ENCODE results near the gene NOX3. TPM values are rescaled to one million over a fixed set of nuclear protein-coding genes. Genes with fewer than 3 reads are reported as not detected.
"Not testable (repeated sequence)": the region's sequence is repeated elsewhere in the genome, so short reads cannot be mapped to it uniquely, and the experiment has no call there.

The NOX3 gene
- polyA plus RNA-seq, 3 donors from 2014 or later: not detected

DNA sequence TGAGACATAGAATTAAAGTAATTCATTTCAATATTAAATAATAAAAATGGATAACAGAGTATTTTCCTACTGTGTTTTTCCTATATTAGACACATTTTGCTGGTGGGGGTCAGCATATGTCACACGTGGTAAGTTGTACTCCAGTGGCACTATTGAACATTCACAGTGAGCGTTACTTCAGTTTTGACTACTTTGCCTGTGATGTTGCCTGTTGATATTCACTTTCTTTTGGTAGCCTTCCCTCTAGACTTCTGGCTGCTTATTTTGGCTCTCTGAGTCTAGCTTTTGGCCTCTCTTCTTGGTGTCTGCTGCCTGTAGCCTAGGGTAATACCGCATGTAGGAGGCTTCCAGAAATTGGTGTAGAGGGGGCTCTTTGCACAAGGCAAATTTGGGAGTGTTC is 76.9 kb downstream of the NOX3 start:
- peaks cover 0 to 3% (median 0%) of the 10 kb centered on the region in 3 donors for H3K27me3 Mint-ChIP-seq (ENCODE audit: low read depth in 3 of 3)
- no peaks in the 10 kb centered on the region for H3K9me3 Mint-ChIP-seq
- no peak for DNase-seq
- no peaks in the 10 kb centered on the region for H3K4me1 Mint-ChIP-seq
- no peak overlapping the region for H3K4me3 Mint-ChIP-seq
- peaks cover 0 to 3% (median 0%) of the 10 kb centered on the region in 3 donors for H3K36me3 Mint-ChIP-seq
- no peak overlapping the region for H3K27ac Mint-ChIP-seq

DNA sequence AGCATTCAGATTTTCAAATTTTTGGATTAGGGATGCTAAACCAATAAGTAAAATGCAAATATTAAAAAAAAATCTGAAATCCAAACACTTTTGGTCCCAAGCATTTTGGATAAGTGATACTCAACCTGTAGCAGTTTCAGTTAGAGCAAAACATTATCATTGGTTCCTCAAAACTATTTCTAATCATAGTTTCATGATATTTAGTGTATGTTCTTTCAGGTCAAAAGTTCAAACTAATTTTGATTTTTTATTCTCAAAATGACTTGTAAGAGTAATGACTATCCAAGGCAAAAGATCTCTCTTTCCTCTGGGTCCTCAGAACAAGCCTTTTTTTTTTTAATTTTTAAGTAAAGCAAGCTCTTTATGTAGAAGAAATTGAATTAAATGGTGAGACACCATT is 77.4 kb downstream of the NOX3 start:
- peaks cover 0 to 3% (median 0%) of the 10 kb centered on the region in 3 donors for H3K36me3 Mint-ChIP-seq
- peaks cover 0 to 3% (median 0%) of the 10 kb centered on the region in 3 donors for H3K27me3 Mint-ChIP-seq (ENCODE audit: low read depth in 3 of 3)
- H3K27ac Mint-ChIP-seq: no peak overlapping the region
- DNase-seq: no peak
- H3K4me1 Mint-ChIP-seq: no peaks in the 10 kb centered on the region
- H3K4me3 Mint-ChIP-seq: no peak overlapping the region
- H3K9me3 Mint-ChIP-seq: no peaks in the 10 kb centered on the region

DNA sequence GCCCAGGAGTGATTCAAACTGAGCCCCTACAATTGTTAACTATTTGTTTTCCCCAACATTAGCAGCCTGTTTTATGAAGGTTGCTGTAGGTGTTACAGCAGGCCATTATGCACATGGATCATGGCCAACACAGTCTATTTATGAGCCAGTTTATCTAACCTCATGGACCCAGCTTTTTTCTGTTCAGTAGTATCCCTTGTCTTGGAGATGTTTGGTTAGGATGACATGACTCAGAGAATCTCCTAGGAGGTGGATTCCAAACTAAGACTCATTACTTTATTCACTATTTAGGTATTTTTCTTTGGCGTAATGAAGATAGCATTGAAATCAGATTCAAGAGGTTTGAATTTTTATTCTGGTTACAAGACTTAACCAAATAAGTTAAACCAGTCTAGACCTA is 78.6 kb downstream of the NOX3 start:
- Mint-ChIP-seq H3K4me3 (no peak overlapping the region), H3K27ac (no peak overlapping the region), H3K9me3 (no peaks in the 10 kb centered on the region), H3K4me1 (no peaks in the 10 kb centered on the region), H3K36me3 (peaks cover 0 to 3% (median 0%) of the 10 kb centered on the region in 3 donors), H3K27me3 (ENCODE audit: low read depth in 3 of 3) (peaks cover 0 to 3% (median under 1%) of the 10 kb centered on the region in 3 donors)
- DNase-seq: no peak

DNA sequence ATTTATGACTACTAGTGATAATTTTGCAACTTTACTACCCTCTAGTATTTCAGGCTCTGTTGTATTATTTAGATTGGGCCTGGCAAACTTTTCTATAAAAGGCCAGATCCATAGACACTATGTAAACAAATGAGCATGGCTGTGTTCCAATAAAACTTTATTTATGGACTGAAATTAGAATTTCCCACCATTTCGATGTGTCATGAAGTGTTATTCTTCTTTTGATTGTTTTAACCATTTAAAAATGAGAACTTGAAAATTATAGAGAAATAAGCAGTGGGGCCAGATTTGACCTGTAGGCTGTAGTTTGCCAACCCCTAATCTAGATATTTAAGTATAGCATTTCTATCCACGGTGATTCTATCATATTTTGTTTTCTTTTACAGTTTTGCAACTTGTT is 79.8 kb downstream of the NOX3 start:
- H3K27me3 Mint-ChIP-seq (ENCODE audit: low read depth in 3 of 3): peaks cover 0 to 5% (median 1%) of the 10 kb centered on the region in 3 donors
- DNase-seq: no peak
- H3K36me3 Mint-ChIP-seq: peaks cover 0 to 6% (median 0%) of the 10 kb centered on the region in 3 donors
- H3K4me1 Mint-ChIP-seq: no peaks in the 10 kb centered on the region
- no peak overlapping the region for H3K4me3 Mint-ChIP-seq
- no peak overlapping the region for H3K27ac Mint-ChIP-seq
- H3K9me3 Mint-ChIP-seq: no peaks in the 10 kb centered on the region

DNA sequence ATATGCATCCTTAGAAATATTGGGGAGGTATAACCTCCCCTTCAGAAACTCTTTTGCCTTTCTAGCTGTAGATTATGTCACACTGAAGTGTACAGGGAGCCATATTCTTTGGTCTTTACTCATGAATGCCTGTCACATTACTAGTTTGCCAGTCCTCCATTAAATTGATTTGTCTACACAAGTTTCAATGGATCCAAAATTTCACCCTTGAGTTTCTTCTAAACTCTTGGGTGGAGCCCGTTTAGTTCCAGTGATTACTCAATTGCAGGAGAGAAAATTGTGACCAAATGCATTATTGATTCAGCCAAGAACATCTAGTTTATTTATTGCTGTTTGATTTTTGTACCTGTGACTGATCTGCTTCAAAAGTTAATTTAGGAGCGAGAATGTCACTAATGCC is 81.0 kb downstream of the NOX3 start:
- H3K9me3 Mint-ChIP-seq: no peaks in the 10 kb centered on the region
- peaks cover 0 to 6% (median 0%) of the 10 kb centered on the region in 3 donors for H3K36me3 Mint-ChIP-seq
- no peak overlapping the region for H3K27ac Mint-ChIP-seq
- H3K27me3 Mint-ChIP-seq (ENCODE audit: low read depth in 3 of 3): peaks cover 0 to 5% (median 0%) of the 10 kb centered on the region in 3 donors
- DNase-seq: no peak
- no peak overlapping the region for H3K4me3 Mint-ChIP-seq
- no peaks in the 10 kb centered on the region for H3K4me1 Mint-ChIP-seq

DNA sequence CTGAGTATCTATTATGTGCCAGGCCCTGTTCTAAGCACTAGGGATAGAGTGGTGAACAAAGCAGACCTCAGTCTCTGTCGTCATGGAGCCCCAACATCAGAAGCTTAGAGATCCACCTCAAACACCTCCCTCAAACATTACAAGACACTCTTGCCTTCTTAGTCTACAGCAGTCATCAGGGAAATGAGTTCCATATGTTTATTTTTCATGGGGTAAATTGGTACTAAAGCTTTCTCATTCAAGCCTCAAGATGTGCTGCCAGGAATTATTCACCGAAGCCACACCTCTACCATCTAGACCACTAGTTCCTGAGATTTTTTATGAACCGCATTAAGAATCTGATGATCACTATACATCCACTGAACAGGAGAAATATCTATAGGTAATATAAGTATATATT is 82.4 kb downstream of the NOX3 start:
- H3K27me3 Mint-ChIP-seq (ENCODE audit: low read depth in 3 of 3): peaks cover 0 to 6% (median 0%) of the 10 kb centered on the region in 3 donors
- DNase-seq: no peak
- no peak overlapping the region for H3K4me3 Mint-ChIP-seq
- no peaks in the 10 kb centered on the region for H3K4me1 Mint-ChIP-seq
- H3K27ac Mint-ChIP-seq: no peak overlapping the region
- H3K36me3 Mint-ChIP-seq: peaks cover 0 to 6% (median 0%) of the 10 kb centered on the region in 3 donors
- H3K9me3 Mint-ChIP-seq: no peaks in the 10 kb centered on the region

DNA sequence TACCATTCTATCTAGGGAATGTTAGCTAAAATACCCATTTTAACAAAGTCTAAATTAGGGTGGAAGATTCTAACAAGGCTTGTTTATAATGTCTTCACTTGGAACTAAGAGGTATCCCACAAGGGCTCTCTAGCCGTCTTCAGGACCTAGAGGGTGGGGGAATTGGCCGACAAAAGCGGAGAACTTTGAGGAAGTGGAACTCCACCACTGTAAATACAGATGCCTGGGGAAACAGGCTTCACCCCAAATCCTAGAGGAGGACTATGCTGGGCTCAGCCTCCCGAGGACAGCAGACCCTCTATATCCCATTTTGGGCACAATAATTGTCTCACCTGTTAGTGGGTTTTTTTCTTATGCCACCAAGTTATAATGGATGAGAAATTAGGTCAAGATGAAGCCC is 83.4 kb downstream of the NOX3 start:
- H3K27me3 Mint-ChIP-seq (ENCODE audit: low read depth in 3 of 3): peaks cover 0 to 6% (median 0%) of the 10 kb centered on the region in 3 donors

DNA sequence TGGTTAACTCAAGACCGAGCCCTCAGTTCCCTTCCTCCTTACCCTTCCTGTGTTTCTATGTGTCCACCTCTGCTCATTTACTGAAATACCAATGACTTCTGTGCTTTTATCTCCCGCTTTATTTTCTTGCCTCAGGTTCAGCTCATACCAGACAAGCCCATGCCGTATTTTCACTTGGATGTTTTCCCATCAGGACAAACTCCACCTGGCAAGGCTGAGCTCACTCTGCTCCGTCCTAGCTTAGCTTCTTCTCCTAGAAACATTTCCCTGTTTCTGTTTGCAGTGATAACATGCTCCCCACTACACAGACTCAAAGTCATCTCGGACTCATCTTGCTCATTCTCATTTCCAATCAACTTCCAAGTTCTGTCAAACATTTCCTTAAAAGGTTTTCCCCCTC is 84.4 kb downstream of the NOX3 start:
- no peak for DNase-seq
- no peak overlapping the region for H3K27ac Mint-ChIP-seq

More for the DNA sequence above, 83.4 kb downstream of the NOX3 start:
- no peak for DNase-seq
- Mint-ChIP-seq H3K36me3 (peaks cover 0 to 6% (median 0%) of the 10 kb centered on the region in 3 donors), H3K4me1 (no peaks in the 10 kb centered on the region), H3K4me3 (no peak overlapping the region), H3K9me3 (no peaks in the 10 kb centered on the region), H3K27ac (no peak overlapping the region)

DNA sequence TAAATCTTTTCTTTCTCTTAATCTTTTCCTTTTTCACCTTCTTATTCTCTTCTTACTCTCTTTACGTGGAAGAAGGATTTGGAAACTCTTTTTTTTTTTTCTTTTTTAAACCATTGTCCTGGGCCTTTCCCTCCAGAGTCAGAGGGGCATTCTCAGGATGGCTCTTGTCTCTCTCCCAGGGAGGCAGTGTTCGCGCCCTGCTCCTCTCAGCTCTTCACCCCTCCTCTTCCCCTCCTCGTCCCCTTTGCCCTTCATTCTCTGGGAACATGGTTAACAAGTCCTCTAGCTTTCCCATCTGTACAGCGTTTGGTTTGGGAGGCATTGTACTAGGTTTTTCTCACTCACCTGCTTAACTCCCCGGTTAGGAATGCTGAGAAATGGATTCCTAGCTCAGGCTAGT is 89.3 kb downstream of the NOX3 start:
- Mint-ChIP-seq H3K36me3 (peaks cover 0 to 2% (median 0%) of the 10 kb centered on the region in 3 donors), H3K4me1 (no peaks in the 10 kb centered on the region), H3K27ac (no peak overlapping the region), H3K27me3 (ENCODE audit: low read depth in 3 of 3) (peaks cover 0 to 6% (median 0%) of the 10 kb centered on the region in 3 donors), H3K9me3 (no peaks in the 10 kb centered on the region), H3K4me3 (no peak overlapping the region)
- no peak for DNase-seq

More for the DNA sequence above, 84.4 kb downstream of the NOX3 start:
- Mint-ChIP-seq H3K36me3 (peaks cover 0 to 6% (median 0%) of the 10 kb centered on the region in 3 donors), H3K4me1 (no peaks in the 10 kb centered on the region), H3K4me3 (no peak overlapping the region), H3K27me3 (ENCODE audit: low read depth in 3 of 3) (peaks cover 0 to 9% (median 0%) of the 10 kb centered on the region in 3 donors), H3K9me3 (no peaks in the 10 kb centered on the region)

DNA sequence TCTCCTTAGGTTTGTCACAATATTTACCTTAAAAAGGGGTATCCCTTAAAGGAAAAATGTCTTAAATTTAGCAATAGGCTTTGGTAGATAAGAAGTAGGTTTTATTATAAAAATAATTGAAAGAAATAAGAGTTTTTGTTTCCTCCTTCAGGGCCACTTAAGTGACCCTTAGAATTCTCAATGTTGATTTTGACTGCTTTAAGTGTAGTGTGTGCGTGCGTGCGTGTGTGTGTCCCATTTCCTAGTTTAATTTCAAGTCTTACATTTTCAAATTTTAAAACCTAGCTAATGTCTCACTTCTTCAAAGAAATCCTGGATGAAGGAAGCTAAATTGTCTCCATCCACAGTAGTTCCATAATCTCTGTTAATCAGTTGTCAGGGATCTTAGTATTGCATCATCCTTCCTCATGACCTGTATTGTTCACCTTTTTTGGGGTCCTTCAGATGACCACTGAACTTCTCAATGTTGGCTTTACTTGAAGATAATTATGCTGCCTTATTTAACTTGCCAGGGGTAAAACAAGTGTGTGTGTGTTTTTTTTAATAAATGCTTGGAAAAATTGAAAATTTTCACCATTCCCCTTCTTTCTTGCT is 90.7 kb downstream of the NOX3 start:
- H3K4me1 Mint-ChIP-seq: no peaks in the 10 kb centered on the region
- no peak for DNase-seq
- H3K27me3 Mint-ChIP-seq (ENCODE audit: low read depth in 3 of 3): peaks cover 0 to 4% (median 2%) of the 10 kb centered on the region in 3 donors
- H3K9me3 Mint-ChIP-seq: no peaks in the 10 kb centered on the region
- H3K4me3 Mint-ChIP-seq: no peak overlapping the region
- H3K36me3 Mint-ChIP-seq: no peaks in the 10 kb centered on the region
- H3K27ac Mint-ChIP-seq: no peak overlapping the region

DNA sequence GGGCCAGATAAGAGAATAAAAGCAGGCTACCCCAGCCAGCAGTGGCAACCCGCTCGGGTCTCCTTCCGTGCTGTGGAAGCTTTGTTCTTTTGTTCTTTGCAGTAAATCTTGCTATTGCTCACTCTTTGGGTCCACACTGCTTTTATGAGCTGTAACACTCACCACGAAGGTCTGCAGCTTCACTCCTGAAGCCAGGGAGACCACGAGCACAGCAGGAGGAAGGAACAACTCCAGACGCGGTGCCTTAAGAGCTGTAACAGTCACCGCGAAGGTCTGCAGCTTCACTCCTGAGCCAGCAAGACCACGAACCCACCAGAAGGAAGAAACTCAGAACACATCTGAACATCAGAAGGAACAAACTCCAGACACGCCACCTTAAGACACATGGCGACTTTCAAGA is 91.6 kb downstream of the NOX3 start:
- not testable (repeated sequence) for H3K4me3 Mint-ChIP-seq; H3K9me3 Mint-ChIP-seq; H3K27ac Mint-ChIP-seq; DNase-seq; H3K27me3 Mint-ChIP-seq (ENCODE audit: low read depth in 3 of 3); H3K4me1 Mint-ChIP-seq; H3K36me3 Mint-ChIP-seq

DNA sequence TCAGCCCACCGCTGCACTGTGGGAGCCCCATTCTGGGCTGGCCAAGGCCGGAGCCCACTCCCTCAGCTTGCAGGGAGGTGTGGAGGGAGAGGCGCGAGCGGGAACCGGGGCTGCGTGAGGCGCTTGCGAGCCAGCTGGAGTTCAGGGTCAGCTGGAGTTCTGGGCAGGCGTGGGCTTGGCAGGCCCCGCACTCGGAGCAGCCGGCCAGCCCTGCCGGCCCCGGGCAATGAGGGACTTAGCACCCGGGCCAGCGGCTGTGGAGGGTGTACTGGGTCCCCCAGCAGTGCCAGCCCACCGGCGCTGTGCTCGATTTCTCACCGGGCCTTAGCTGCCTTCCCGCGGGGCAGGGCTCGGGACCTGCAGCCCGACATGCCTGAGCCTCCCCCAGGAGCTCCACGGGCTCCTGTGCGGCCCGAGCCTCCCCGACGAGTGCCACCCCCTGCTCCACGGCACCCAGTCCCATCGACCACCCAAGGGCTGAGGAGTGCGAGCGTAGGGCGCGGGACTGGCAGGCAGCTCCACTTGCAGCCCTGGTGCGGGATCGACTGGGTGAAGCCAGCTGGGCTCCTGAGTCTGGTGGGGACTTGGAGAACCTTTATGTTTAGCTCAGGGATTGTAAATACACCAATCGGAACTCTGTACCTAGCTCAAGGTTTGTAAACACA is 92.5 kb downstream of the NOX3 start:
- not testable (repeated sequence) for DNase-seq; H3K27me3 Mint-ChIP-seq (ENCODE audit: low read depth in 3 of 3); H3K9me3 Mint-ChIP-seq; H3K4me3 Mint-ChIP-seq; H3K36me3 Mint-ChIP-seq; H3K27ac Mint-ChIP-seq; H3K4me1 Mint-ChIP-seq

DNA sequence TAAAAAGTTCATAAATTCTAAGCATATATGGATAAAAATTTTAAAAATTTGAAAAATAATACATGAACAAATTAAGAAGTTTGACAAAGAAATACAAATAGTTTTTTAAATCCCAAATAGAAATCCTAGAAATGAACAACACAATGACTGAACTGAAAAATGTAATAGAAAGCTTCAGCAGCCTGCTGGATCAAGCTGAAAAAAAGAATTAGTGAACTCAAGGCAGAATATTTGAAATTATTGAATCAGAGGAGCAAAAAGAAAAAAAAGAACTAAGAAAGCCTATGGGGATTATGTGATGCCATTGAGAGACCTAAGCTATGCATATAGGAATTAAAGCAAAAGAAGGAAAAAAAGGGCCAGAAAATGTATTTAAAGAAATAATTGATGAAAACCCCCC is 101.5 kb downstream of the NOX3 start:
- peaks cover 5 to 9% (median 5%) of the 10 kb centered on the region in 3 donors for H3K36me3 Mint-ChIP-seq
- no peak overlapping the region for H3K27ac Mint-ChIP-seq
- H3K4me1 Mint-ChIP-seq: no peaks in the 10 kb centered on the region
- H3K9me3 Mint-ChIP-seq: peaks cover 10 to 23% (median 15%) of the 10 kb centered on the region in 6 donors
- DNase-seq: no peak
- no peak overlapping the region for H3K4me3 Mint-ChIP-seq
- peaks cover 3 to 9% (median 8%) of the 10 kb centered on the region in 3 donors for H3K27me3 Mint-ChIP-seq (ENCODE audit: low read depth in 3 of 3)

DNA sequence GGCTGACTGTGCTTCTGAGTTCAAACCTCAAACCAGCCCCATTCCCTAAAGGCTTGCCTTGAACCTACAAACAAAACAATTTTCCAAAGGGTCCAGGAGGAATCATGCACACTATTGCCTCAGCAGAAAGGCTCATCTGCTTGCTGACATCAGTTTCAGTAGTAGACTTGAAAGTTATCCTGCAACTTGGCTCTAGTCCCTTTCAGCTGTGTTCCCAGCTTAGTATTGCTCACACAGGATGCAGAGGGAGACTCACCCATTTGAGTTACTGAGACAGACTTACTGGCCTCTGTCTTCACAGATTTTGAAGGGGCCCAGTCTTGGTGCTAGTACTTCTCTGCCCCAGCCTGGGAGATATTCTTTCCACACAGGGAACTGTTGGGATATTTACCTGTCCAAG is 102.8 kb downstream of the NOX3 start:
- Mint-ChIP-seq H3K4me1 (no peaks in the 10 kb centered on the region), H3K27ac (no peak overlapping the region), H3K27me3 (ENCODE audit: low read depth in 3 of 3) (peaks cover 3 to 11% (median 10%) of the 10 kb centered on the region in 3 donors), H3K36me3 (peaks cover 5 to 9% (median 5%) of the 10 kb centered on the region in 3 donors), H3K9me3 (peaks cover 10 to 29% (median 15%) of the 10 kb centered on the region in 6 donors), H3K4me3 (no peak overlapping the region)
- DNase-seq: no peak

DNA sequence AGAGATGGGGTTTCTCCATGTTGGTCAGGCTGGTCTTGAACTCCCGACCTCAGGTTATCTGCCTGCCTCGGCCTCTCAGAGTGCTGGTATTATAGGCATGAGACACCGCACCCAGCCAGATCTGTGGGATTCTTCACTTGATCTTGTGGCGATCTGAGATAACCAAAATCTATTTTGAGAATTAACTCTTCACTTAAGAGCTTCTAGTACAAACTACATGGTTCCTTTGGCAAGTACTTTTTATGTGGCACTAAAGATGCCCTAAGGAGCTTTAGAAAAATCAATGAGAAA is 103.6 kb downstream of the NOX3 start:
- no peak overlapping the region for H3K27ac Mint-ChIP-seq
- no peak for DNase-seq
- no peaks in the 10 kb centered on the region for H3K4me1 Mint-ChIP-seq
- peaks cover 3 to 11% (median 9%) of the 10 kb centered on the region in 3 donors for H3K27me3 Mint-ChIP-seq (ENCODE audit: low read depth in 3 of 3)
- H3K36me3 Mint-ChIP-seq: peaks cover 5 to 17% (median 5%) of the 10 kb centered on the region in 3 donors
- H3K4me3 Mint-ChIP-seq: no peak overlapping the region
- peaks cover 10 to 36% (median 16%) of the 10 kb centered on the region in 6 donors for H3K9me3 Mint-ChIP-seq
